NOMO-1 treated with dmso at 0.1 percent for 144 hours (cell line): ENCODE measurements around the gene AGXT2.
"Not testable (repeated sequence)": the region's sequence is repeated elsewhere in the genome, so short reads cannot be mapped to it uniquely, and the experiment has no call there.

Source experiments
- DNase-seq: peaks from one replicate; lab custom pipeline; 2025; ENCODE audit not compliant: unreplicated experiment; lab: John Stamatoyannopoulos, UW

Gene AGXT2

DNA sequence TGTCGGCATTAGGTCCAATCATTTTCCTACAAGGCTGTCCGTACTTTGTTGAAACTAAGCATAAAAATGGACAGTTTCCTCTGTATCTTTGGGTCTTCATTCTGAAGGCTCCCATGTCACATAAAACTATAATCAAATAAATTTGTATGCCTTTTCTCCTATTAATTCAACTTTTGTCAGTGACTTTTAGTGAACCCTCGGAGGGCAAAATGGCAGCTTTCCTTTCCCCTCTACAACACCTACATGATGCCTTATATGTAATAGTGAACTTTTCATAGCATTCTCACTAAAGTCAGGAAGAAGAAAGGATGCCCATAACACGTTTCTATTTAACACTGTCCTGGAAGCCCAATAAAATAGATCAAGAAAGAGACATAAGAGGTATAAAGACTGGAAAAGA is 5.1 kb upstream of the AGXT2 start:
- no peak for DNase-seq

GRCh38 chr5:35050541-35051126 is 2.9 kb upstream of the AGXT2 start:
- DNase-seq, result no peak

DNA sequence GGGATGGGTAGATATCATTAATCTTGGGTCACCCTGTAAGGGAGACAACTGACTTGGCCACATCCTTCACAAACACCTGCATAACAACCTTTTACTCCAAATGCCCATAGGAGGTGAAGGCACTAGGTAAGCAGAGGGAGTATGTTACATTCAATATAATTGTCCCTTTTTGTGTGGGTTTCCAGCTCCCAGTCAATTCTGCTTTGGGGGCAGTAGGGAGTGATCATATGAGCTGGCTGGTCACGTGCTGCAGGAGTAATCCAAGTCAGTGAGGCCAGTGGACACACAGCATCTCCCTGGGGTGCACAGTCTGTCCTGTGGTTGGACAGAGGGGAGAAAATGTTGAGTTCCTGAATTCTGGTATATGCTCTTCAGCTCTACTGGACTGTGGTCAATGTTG is 1.2 kb upstream of the AGXT2 start:
- DNase-seq, result no peak

- no peak for DNase-seq
These were observed 975 bp downstream of the AGXT2 start for GRCh38 chr5:35046774-35047173.

- no peak for DNase-seq
These were observed 2.5 kb downstream of the AGXT2 start for GRCh38 chr5:35045280-35045679.

DNA sequence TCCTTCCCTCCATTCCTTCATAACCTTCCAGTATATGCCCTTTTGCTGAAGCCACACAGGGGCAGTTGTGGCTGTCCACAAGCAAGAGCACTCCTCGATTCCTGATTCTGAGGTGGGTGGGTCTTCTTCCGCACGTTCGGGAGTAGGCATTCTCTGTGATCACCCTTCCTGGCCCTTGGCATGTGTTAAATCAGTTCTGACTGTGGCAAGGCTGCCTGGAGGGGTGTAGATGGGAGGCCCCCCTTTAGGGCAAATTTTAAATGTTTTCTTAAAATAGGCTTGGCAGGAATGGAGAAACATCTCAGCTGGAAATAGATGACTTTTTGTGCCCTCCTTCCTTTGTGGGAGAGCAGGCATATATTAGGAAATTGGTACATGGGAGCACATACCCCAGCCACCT is 3.1 kb downstream of the AGXT2 start:
- no peak for DNase-seq

DNA sequence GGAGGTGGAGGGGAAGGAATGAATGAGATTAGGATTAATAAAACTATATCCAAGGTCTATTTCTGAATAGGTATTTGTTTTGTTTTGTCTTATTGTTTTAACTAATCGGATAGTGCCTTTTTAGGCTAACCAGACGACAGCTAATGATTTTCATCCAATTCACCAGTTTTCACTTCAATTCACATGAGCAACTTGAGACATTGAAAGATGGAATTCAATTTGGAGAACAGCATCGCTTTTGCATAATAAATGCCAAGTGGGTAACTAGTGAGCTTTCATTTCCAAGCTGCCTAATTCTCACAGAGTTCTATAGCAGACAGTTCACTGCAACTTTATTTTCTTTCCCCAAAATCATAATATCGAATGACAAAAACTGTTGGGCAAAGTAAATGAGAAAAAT is 5.0 kb downstream of the AGXT2 start:
- no peak for DNase-seq

GRCh38 chr5:35041261-35041660 is 6.5 kb downstream of the AGXT2 start:
- DNase-seq, result no peak

GRCh38 chr5:35038891-35039290 is 8.9 kb downstream of the AGXT2 start:
- DNase-seq, result no peak

DNA sequence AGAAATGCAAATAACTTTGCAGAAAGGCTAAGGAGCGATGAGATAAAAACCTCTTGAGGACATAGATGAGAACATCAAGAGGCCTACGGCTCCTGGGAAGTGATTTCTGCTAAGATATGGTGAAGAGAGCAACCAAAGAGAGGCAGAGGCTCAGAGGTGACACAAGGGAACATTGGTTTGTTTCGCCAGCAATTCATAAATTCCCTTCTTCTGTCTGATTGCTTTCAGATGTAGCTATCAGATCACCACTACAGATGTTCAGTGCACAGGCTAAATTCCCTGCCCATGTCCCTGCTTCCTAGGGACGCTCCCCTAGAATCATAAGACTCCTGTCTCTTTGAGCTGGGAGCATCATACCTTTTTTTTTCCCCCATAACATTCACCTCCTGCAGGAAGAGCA is 11.2 kb downstream of the AGXT2 start:
- no peak for DNase-seq

GRCh38 chr5:35035929-35036328 is 11.8 kb downstream of the AGXT2 start:
- DNase-seq, result not testable (repeated sequence)

GRCh38 chr5:35035271-35035670 is 12.5 kb downstream of the AGXT2 start:
- DNase-seq, result no peak

- DNase-seq, result no peak
These were observed 15.4 kb downstream of the AGXT2 start for GRCh38 chr5:35032356-35032755.

DNA sequence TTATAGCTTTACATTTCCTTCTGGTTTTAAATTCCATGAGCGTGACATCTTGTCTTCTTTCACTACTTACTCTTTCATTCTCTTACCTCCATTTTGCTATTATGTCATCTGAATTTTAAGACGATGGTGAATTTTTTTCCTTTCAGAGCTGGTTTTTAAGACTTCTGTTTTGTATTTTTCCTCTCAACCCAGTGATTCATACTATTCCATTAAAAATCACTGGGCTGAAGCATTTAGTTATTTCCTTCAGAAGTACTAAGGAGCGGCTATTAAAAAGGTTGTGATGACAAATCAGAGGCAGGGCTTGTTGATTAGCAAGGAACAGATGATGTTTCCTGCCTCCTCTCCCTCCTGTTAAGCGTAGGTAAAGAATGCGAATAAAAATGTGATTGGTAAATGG is 16.5 kb downstream of the AGXT2 start:
- no peak for DNase-seq

DNA sequence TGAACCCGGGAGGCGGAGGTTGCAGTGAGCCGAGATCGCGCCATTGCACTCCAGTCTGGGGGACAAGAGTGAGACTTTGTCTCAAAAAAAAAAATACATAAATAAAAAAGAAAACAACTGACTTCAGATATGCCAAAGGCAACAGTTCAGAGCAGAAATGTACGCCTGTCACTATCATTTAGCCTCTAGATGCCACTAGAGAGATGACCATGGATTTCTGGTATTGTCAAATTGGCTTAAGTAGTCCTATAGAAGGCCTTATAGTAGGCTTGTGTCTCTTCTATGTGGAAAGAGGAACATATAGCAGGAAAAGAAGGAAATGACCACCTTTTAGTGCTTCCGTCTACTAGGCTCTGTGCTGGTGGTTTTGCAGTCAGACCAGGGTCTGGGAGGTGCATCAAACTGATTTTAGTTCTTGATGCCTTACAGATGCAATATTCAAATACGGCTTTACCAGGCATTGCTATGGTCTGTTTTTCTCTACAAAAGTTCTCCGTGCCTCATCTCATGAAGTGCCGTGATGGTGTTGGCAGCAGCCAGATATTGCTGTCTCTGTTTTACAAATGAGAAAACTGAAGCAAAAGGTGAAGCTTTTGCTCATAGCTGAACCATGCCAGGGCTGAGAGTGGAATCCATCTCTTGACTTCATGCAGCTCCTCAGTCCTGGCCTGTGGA is 17.2 kb downstream of the AGXT2 start:
- peak; percentile 87 for DNase-seq

GRCh38 chr5:35029333-35029732 is 18.4 kb downstream of the AGXT2 start:
- DNase-seq, result no peak

DNA sequence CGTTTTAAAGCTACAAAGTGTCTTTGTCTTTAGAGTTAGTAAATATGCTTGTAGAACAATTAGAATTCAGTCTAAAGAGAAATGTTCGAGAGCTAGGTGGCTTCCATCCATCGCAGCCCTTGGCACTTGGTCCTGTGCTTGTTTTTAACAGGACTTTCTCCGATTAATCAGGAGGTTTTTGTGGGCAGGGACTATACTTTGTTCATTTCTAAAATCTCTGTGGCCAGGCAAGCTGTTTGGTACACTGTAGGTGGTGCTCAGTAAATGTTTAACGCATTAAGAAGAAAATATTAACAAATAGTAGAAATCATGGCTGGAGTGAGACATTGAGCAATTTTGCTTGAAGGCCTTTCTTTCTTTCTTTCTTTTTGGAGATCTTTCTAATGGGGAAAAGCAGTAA is 20.8 kb downstream of the AGXT2 start:
- peak; percentile 19 for DNase-seq

DNA sequence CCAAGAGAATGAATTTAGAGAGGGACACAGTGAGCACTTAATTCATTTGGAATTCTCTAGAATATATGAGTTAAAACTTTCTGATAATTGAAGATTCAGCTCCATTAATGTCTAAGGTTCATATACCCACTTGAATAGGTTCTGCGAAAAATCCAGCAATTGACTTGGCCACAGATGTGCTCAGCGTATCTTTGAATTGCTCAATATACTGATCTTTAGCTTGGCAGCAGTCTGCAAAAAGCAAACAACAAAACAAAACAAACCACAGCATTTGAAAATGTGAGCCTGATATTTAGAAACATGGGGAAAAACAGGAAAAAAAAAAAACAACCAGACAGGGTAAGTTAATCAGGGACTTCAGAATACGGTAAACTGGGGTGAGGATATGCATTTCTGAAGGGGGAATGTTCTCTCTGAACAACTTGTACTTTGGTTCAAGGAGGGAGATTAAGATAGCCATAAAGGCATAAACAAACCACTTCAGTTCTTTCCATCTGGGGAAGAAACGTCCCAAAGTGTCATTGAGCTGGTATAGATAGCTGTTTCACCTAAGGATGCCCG is 21.4 kb downstream of the AGXT2 start:
- DNase-seq, result no peak

DNA sequence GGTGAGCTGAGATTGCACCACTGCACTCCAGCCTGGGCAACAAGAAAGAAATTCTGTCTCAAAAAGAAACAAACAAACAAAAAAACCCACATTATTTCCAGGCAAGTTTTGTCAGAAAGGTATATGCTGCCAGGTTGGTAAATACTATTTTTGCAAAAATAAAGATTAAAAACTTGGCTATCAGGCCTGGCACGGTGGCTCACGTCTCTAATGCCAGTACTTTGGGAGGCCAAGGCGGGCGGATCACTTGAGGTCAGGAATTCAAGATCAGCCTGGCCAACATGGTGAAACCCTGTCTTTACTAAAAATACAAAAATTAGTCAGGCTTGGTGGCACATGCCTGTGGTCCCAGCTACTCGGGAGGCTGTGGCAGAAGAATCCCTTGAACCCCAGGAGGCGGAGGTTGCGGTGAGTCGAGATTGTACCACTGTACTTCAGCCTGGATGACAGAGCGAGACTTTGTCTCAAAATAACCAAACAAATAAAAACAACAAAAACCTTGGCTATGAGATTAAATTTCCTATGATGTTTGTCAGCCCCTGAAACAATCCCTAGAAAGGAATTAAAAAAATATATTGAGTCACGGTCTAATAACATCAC is 22.7 kb downstream of the AGXT2 start:
- DNase-seq, result no peak

- no peak for DNase-seq
These were observed 24.2 kb downstream of the AGXT2 start for GRCh38 chr5:35023391-35024178.

- no peak for DNase-seq
These were observed 31.3 kb downstream of the AGXT2 start for GRCh38 chr5:35016174-35017051.
